Stimulated activated CD8-positive, alpha-beta memory T cell treated with anti-CD3 and anti-CD28 coated beads, Interleukin-4, amount 100 ng/mL, for 1 hour (primary cell): ENCODE results near the gene TRPV5.

Experiments
- DNase-seq, 2 donors: peaks; one replicate each; pipeline ENCODE4 v3.0.0-alpha.2; 2020; ENCODE audit warnings: low read depth in 2 of 2, low spot score in 1 of 2

TRPV5 gene

DNA sequence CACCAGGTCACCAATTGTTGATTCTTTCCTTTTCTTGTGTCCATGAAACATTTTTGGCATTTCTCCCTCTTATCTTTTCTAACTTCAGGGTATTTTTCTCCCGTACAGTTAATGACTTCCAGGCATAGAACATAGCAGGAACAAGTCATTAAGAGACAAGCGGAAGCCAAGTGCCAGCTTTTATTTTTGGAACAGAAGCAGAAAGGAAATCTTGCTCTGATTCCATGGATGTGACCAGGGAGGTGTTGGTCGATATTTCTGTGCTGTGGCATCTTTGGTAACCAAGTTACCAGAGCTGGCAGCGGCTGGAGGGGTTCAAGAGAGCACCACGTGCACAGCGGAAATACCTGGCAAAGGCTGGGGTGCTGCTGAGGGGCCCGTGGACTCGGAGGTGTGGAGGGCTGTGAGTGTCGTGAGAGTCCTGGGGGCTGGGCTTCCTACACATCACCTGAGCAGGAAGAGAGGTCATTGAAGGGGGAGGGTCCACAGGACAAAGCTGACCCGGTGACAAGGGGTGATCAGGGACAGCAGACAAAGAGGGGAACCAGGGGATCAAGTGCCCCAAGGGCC lies 7.5 kb upstream of the TRPV5 start:
- no peak for DNase-seq

GRCh38 chr7:142939226-142939910 lies 5.8 kb upstream of the TRPV5 start, which contains the start of gene LLCFC1:
TSS of gene LLCFC1 (plus strand) at chr7:142939484. CDS start at chr7:142939622, 138 bp downstream.
- DNase-seq = no peak

- DNase-seq = no peak
Measured at GRCh38 chr7:142938611-142939010, 5.1 kb upstream of the TRPV5 start.

DNA sequence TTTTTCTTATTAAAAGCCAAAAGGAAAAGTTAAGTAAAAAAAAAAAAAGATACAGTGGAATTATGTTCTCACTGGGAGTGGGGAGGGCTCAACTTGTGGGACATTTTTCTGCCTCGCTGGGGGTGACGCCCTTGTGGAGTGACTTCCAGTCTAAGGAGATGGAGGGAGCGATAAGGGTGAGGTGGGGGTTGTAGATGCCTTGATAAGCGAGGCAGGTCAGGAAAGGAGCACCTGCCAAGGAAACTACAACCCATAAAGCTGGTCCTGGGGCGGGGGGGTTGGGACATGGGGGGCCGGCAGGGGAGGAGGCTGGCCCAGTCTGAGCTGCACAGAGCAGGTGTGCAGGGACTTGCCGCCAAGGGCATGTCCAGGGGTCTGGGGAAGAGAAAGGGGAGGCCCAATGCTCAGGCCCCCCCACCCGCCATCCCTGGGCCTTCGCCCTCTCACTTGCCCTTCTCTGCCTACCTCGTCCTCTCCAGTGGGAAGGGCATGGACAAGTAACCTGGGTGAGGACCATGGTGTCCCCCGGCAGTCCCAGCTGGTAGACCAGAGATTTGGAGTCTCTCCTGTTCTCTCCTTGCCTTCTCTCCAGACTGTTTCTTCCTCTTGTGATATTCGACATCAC lies 2.5 kb upstream of the TRPV5 start:
- DNase-seq = no peak

- DNase-seq = no peak
Measured at GRCh38 chr7:142934056-142934455, 510 bp upstream of the TRPV5 start.

GRCh38 chr7:142933092-142933475 lies 462 bp downstream of the TRPV5 start:
- DNase-seq = no peak

DNA sequence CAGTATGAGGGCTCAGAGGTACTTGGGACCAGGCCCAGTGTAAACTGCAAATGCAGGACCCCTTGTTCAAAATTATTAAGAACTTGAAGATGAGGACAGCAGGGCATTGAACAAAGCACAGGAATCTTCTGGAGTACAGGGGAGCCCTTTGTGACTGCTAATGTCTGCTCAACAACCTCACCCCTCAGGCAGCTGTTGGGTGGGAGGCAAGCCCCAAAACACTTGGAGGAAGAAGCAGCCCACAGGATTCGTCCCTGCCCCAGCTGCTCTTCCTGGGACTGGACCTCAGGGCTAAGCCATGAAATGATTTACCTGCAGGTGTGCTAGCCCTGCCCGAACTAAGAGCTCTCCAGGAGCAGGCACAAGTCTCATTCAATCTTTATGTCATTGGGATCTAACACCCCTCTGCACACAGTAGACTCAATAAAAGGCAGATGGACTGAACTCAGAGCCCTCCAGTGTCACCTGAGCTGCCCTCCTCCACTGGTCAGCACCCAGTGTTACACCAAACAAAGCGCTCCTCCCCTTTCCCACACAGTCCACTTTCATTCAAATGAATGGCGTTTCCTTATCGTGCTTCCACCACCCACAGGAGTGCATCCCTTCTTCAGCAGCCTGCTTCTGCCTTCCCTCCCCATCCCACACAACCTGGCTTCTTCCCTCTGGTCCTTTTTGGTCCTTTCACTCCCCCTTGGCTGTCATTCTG lies 1.0 kb downstream of the TRPV5 start:
- no peak for DNase-seq

DNA sequence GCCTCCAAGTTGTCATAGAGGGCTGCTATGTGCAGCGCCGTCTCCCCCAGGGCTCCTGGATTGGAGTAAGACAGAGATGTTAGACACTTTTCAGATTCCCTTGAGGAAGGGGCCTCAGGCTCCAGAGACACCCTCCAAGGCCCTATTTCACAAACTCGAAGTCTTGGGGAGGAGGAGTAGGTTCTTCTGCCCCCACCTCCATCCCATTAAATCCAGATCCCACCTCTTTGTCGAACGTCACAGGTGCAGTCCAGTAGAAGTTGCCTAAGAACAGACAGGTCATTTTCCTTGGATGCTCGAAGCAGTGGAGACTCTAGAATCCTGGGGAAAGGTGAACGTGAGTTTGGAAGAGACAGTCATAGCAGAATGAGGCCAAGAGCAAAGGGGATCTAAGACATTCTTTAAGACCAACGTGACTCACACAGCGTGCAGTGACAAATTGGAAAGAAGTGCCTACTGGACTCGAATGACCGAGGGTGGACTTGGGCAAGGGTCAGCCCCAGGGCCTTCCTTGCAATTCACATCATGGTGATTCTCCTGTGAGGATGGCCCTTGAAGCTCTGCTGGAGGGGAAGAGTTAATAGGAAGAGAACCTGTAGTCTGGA lies 3.3 kb downstream of the TRPV5 start:
- no peak for DNase-seq

DNA sequence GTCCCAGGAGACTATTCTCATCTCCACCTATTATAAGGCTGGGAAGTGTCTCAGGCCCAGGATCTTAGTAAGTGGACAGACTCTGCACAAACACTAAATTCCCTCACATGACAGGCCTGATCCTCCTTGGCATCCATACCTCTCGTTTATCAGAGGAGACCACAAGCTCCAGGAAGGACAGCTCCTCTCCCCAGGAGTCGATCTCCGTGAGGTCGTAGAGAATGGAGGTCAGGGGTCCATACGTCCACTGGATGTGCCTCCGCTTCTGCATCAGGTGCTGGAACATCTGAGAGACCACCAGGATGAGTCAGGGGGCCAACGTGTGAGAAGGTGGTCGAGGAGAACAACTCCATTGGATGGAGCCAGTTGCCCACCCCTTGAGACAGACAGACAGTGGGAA lies 5.6 kb downstream of the TRPV5 start:
- DNase-seq = no peak

DNA sequence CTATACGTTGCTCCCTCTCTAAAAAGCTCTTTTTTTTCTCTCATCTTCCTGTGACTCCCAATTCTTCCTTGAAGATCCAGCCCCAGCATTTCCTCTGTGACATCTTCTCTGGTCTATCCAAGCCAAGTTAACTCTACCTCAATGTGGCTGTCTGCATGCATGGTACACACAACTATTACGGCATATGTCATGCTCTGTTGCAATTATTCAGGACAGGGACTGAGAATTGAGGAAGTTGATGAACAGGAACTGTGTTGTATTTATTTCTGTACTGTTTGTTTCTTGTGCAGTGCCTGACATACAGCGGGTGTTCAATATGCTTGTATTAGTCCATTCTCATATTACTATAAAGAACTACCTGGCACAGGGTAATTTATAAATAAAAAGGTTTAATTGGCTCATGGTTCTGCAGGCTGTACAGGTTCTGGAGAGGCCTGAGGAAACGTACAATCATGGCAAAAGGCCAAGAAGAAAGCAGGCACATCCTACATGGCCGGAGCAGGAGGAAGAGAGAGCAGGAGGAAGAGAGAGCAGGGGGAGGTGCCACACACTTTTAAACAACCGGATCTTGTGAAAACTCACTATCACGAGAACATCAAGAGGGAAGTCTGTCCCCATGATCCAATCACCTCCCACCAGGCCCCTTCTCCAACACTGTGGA lies 6.3 kb downstream of the TRPV5 start:
- no peak for DNase-seq

GRCh38 chr7:142925413-142925812 lies 8.1 kb downstream of the TRPV5 start:
- DNase-seq = no peak

GRCh38 chr7:142923391-142923790 lies 10.2 kb downstream of the TRPV5 start:
- no peak for DNase-seq

- no peak for DNase-seq
Measured at GRCh38 chr7:142919656-142920055, 13.9 kb downstream of the TRPV5 start.

DNA sequence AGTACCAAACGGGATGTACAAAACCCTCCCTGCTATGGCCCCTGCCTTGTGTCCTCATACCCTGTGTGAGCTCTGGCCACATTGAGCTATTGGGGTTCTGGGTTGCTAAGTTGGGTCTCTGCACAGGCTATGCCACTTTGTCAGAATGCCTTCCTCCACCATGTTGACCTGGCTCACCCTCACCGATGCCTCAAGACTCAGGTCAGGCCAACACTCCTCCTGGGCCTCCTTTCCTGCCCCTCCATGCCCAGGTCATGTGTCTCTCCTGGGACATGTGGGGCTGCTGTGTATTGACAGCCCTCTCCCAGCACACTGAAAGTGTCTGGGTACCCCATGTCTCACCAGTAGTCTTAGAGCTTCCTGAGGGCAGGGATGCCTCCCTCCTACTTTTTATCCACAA lies 14.6 kb downstream of the TRPV5 start:
- no peak for DNase-seq

DNA sequence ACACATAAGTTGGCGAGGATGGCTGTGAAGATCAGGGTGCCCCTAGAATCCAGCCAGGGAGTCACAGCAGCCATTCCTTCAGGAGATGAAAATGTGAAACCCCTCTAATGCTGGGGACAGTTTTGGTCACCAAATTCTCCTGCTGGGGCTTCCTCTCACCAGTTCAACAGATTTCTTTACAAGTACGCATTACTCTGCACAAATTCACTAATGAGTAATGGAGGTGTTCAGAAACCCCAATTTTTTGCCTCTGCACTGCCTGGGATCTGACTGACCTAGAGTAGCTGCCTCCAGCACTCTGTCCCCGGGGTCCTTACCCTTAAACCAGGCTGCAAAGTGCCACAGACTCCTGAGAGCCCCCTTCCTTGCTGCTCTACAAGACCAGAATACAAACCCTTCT lies 16.1 kb downstream of the TRPV5 start:
- DNase-seq = no peak

- no peak for DNase-seq
Measured at GRCh38 chr7:142916508-142916907, 17.0 kb downstream of the TRPV5 start.

GRCh38 chr7:142915315-142915714 lies 18.2 kb downstream of the TRPV5 start:
- DNase-seq = no peak

GRCh38 chr7:142914121-142914520 lies 19.4 kb downstream of the TRPV5 start:
- DNase-seq = no peak

GRCh38 chr7:142913566-142913965 lies 20.0 kb downstream of the TRPV5 start:
- no peak for DNase-seq

DNA sequence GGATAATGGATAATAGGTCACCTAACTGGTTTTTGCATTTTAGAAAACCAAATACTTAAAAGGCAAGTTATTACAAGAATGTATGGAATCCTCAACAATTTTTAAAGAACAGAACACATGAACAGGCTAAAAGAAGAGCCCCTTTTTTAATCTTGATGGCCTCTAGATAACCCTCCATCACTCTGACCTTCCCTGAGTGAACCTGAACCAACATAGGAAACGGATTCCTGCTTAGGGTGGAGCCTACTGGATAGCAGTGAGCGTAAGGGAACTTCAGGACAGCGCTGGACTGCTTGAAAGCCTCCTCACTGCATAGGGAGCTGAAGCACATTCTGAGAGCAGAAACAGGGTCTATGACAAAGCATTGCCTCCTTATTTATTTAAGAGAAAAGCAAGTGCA lies 20.5 kb downstream of the TRPV5 start:
- no peak for DNase-seq

DNA sequence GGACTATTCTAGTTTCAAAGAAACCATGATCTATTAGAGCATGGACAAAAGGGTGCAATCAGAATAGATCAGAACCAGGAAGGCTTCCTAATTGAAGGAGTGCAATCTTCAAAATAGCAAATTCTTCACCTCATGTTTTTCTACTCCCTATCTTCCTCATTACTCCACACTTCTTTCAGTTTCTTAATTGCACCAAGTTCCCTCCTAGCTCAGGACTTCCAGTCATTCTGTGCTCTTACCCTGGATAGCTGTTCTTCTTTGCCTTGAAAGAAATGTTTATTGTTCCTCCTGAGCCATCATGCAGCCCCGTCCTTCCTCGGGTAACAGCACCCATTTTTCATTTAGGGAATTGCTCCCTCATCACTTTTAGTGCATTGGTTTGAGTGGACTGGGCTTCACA lies 23.1 kb downstream of the TRPV5 start:
- DNase-seq = no peak
